Stimulated activated effector memory CD8-positive, alpha-beta T cell treated with anti-CD3 and anti-CD28 coated beads, Interleukin-12 subunit alpha, Interleukin-12 subunit beta, amount 100 ng/mL, for 72 hours (primary cell): ENCODE measurements around the gene CLCNKB.

Experiments
- ATAC-seq: fragments of 150-1000 bp; cut with Tn5 transposase; 2 replicates; pipeline ENCODE4 v1.10.0; 2021
- DNase-seq, 2 donors: peaks; one replicate each; pipeline ENCODE4 v3.0.0; 2021 to 2022; ENCODE audit warnings: low spot score in 2 of 2
- H3K27ac Mint-ChIP-seq: one replicate; pipeline ENCODE4 v1.8.0; 2022; ENCODE audit warnings: mild to moderate bottlenecking, mixed read lengths
- H3K36me3 Mint-ChIP-seq: one replicate; pipeline ENCODE4 v1.8.0; 2022; ENCODE audit warnings: mild to moderate bottlenecking, mixed read lengths
- H3K4me1 Mint-ChIP-seq: one replicate; pipeline ENCODE4 v1.8.0; 2022; ENCODE audit warnings: mixed read lengths
- H3K4me3 Mint-ChIP-seq: one replicate; pipeline ENCODE4 v1.8.0; 2022; ENCODE audit warnings: mild to moderate bottlenecking, mixed read lengths
- H3K9me3 Mint-ChIP-seq: one replicate; pipeline ENCODE4 v1.8.0; 2022; ENCODE audit warnings: mixed read lengths

The CLCNKB gene

GRCh38 chr1:16070640-16071355, 27.2 kb downstream of the CLCNKB start:
- H3K4me3 Mint-ChIP-seq, result no peak overlapping the region
- H3K27ac Mint-ChIP-seq, result no peak overlapping the region
- no peaks in the 10 kb centered on the region for H3K36me3 Mint-ChIP-seq
- H3K4me1 Mint-ChIP-seq, result peaks cover 25% of the 10 kb centered on the region
- no peaks in the 10 kb centered on the region for H3K9me3 Mint-ChIP-seq
- ATAC-seq (no peak), DNase-seq (no peak)

DNA sequence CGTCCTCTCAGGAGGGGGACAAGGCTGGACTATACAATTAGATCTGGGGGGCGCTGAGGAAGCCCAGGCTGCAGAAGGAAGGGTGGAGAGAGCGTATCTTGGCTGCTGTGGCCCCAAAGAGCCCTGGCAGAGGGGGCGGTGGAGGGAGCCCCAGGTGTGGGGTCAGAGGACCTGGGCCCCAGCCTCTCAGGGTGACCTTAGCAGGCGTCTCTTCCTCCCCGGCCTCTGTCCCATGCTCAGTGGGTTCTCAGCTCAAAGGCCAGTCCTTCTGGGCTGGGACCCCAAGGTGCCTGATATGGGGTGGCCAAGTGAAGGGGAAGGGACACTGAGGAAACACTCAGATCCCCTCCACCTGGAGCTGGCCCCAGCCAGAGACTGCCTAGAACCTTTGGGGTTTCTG, 28.0 kb downstream of the CLCNKB start:
- Mint-ChIP-seq H3K4me1 (peaks cover 25% of the 10 kb centered on the region), H3K9me3 (no peaks in the 10 kb centered on the region), H3K4me3 (no peak overlapping the region), H3K36me3 (no peaks in the 10 kb centered on the region), H3K27ac (no peak overlapping the region)
- no peak for DNase-seq
- ATAC-seq, result no peak

DNA sequence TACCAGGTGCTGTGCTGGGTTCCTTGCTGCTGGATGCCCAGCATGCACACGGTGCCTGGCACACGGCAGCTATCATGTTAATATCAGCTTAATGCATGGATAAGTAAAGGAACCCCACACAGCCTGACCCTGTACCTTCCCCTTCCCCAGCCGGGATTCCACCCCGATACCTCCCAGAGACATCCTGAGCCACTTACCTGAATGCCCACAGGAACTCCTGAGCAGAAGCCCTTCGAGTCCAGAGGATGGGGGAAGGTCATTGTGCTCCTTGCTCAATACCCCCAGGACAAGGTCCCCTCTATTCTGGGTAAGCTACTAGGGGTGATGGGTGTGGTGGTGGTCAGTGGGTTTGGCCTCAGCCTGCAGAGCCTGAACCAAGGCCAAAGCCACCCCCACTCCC, 28.5 kb downstream of the CLCNKB start:
- H3K4me1 Mint-ChIP-seq, result peaks cover 25% of the 10 kb centered on the region
- no peaks in the 10 kb centered on the region for H3K9me3 Mint-ChIP-seq
- peak overlapping the region; percentile 10 for H3K4me3 Mint-ChIP-seq
- ATAC-seq, result no peak
- no peak for DNase-seq
- H3K36me3 Mint-ChIP-seq, result no peaks in the 10 kb centered on the region
- no peak overlapping the region for H3K27ac Mint-ChIP-seq

DNA sequence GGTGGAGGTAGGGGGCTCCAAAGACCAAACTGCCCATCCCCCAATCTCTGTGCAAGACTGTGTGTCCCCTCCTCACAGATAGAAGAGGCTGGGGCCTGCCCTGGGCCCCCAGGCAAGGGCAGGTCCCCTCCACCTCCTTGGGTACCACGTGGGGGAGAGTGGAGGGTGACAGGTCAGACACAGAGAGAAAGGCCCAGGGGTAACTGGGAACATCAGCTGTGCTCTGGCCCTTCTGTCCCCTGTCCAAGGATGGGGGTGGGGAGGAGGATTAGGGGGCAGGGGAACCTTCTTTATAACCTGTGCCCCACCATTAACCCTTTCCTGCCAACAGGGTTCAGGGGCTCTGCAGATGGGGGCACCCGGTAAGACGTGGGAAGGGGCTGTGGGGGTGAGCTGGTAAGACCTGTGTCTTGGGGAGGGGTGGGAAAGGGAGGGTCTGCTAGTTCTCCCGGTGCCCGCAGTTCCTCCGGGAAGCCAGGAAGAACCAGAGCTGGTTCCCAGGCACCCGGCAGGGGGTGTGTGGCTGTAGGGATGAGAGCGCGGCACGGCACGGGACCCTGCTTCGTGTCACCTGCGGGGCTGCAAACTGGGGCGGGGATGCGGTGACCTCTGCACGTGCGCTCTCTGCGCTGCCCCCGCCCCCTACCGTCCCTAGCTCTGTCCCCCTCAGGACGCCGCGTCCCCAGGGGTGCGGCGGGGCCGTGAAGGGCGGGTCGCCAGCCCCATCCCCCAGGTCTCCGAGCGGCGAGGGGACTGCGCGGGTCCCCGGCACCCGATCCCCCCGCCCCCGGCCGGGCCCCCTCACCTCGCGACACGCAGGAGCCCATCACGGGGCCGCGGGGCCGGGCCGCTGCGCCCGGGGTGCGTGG, 29.3 kb downstream of the CLCNKB start:
- peak; percentile 6 for ATAC-seq
- Mint-ChIP-seq H3K27ac (no peak overlapping the region), H3K4me3 (peak overlapping the region; percentile 10), H3K9me3 (no peaks in the 10 kb centered on the region), H3K36me3 (no peaks in the 10 kb centered on the region), H3K4me1 (peaks cover 25% of the 10 kb centered on the region)
- DNase-seq, result no peak

DNA sequence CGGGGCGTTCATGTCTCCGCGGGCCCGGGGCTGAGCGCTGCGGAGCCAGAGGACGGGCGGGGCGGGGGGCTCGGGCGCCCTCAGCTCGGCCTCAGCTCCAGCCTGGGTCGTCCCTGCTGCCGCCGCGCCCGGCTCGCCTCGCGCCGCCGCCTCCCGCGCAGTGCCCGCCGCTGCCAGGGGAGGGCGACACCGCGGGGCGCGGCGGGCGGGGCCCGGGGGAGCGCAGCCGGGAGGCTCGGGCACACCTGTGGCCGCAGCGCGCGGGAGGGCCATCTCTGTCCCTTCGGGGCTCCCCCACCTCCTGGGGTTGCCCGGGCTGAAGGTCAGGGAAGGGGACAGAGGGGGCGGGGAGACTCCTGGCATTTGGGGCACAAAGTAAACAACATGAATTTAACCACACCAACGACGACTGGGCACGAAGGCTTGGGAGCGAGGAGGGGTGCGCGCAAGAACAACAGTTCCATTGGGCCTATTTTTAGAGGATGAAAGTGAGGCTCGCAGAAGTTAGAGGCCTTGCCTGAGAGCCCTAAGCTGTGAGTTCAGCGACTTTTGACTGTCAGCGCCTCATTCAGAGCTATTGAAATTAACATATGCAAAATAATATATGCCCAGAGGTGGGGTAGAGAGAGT, 30.0 kb downstream of the CLCNKB start, which contains the start of gene FAM131C:
TSS of gene FAM131C (minus strand) at position 162 of the 630 bp plus-strand sequence. CDS start 209 bp downstream, outside the sequence.
- Mint-ChIP-seq H3K36me3 (no peaks in the 10 kb centered on the region), H3K9me3 (no peaks in the 10 kb centered on the region), H3K4me1 (peaks cover 25% of the 10 kb centered on the region), H3K27ac (no peak within 1 kb of the TSS), H3K4me3 (peak within 1 kb of the TSS; percentile 53)
- ATAC-seq (peak; percentile 76), DNase-seq (peak; percentile 44 to 64)

DNA sequence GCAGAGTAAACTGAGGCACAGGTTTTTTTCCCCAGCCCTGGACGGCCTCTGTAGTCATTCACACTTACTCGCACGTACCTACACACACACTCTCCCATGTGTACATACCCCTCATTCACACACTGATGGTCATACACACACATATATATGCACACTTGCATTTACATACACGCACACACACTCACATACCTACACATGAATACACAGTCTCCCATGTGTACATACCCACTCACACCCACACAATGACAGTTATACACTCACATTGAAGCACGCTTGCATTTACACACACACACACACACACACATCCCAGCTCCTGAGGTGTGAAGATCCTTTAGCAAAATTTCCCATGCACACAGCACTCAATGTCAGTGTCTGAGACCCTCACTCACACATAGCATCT, 30.6 kb downstream of the CLCNKB start:
- no peak for DNase-seq
- Mint-ChIP-seq H3K36me3 (no peaks in the 10 kb centered on the region), H3K9me3 (no peaks in the 10 kb centered on the region), H3K4me3 (peak overlapping the region; percentile 53), H3K4me1 (peaks cover 31% of the 10 kb centered on the region), H3K27ac (no peak overlapping the region)
- ATAC-seq, result no peak

DNA sequence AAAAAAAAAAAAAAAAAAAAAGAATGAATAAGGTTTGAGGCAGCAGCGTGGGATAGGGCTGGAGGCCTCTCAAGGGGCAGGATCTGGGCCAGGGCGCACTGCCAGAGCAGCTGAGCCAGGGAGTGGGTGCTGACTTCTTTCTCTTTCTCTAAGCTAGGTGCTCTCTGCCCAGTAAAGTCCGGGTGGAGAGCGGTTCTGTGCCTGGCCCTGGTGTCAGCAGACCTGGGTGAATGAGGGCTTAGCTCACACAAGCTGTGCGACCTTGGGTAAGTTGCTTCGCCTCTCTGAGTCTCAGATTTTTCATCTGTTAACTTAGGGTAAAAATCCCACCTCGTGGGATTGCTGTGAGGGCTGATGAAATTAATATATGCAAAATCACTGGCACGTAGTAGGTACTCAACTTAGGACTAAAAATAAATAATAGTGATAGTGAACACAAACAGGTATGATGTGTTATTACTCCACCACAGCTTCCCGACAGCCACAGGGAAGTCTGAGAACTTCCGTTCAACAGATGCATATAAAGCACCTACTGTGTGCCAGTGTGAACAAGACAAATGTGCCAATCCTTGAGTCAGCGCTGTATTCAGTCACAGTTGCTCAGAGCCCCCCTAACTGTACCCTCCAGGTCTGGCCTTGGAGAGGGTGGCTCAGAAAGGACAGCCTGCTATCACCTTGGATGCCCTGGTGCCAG, 31.9 kb downstream of the CLCNKB start:
- H3K4me1 Mint-ChIP-seq, result peaks cover 26% of the 10 kb centered on the region
- H3K4me3 Mint-ChIP-seq, result no peak overlapping the region
- no peaks in the 10 kb centered on the region for H3K9me3 Mint-ChIP-seq
- DNase-seq, result no peak
- H3K36me3 Mint-ChIP-seq, result no peaks in the 10 kb centered on the region
- H3K27ac Mint-ChIP-seq, result no peak overlapping the region
- no peak for ATAC-seq

DNA sequence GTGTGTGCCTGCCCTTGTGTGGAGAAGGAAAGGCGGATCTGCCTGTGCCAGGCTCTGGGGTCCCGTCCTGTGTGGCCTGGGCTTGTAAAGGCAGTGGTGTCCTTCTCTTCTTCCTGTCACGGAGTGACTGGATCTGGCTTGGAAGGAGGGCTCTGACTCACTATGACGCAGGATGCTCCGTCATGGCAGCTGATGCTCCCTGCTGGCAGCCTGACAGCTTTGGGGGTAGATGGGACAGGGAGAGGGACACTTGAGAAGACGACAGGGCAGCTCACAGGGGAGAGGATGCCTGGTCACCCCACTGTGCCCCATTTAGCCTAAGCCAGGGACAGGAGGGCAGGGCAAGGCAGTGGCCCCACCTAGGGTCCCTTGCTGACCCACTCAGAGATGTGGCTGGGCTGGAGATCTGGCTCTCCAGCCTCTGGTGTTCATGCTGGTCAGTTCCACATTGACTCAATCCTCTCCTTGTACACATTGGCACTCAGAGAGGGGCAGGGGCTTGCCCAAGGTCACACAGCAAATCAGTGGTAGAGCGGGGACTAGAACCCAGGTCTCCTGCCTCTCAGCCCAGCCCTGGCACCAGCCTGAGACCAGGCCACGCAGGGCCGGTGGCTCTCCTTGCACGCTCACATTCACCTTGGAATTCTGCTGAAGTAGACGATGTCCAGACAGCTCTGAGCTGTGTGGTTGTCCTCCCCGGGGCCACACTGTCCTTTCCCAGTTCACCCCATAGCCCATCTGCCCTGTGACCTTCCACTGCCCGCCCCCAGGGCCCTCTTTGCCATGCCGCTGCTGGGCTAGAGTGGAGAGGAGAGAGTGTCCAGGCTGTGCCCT, 32.7 kb downstream of the CLCNKB start:
- no peaks in the 10 kb centered on the region for H3K9me3 Mint-ChIP-seq
- no peak overlapping the region for H3K27ac Mint-ChIP-seq
- DNase-seq, result no peak
- ATAC-seq, result no peak
- peaks cover 20% of the 10 kb centered on the region for H3K4me1 Mint-ChIP-seq
- H3K36me3 Mint-ChIP-seq, result no peaks in the 10 kb centered on the region
- H3K4me3 Mint-ChIP-seq, result no peak overlapping the region

DNA sequence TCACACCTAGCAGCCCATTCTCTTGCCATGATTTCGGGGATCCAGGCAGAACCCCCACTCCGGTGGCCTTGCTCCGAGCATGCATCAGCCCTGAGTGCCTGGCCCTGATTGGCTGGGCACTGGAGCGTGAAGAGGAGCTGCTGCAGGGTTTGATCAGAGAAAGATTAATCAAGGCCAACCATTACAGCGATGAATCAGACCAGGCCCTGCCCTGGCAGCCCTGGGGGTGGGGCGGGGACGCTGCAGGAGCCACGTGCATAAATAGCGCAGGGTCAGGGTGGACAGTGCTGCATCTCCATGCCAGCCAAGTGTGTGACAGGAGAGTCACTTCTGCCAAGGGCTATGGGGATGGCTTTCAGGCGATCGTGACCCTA, 33.3 kb downstream of the CLCNKB start:
- no peaks in the 10 kb centered on the region for H3K9me3 Mint-ChIP-seq
- no peak for DNase-seq
- no peaks in the 10 kb centered on the region for H3K36me3 Mint-ChIP-seq
- peaks cover 20% of the 10 kb centered on the region for H3K4me1 Mint-ChIP-seq
- no peak overlapping the region for H3K27ac Mint-ChIP-seq
- no peak overlapping the region for H3K4me3 Mint-ChIP-seq
- no peak for ATAC-seq

DNA sequence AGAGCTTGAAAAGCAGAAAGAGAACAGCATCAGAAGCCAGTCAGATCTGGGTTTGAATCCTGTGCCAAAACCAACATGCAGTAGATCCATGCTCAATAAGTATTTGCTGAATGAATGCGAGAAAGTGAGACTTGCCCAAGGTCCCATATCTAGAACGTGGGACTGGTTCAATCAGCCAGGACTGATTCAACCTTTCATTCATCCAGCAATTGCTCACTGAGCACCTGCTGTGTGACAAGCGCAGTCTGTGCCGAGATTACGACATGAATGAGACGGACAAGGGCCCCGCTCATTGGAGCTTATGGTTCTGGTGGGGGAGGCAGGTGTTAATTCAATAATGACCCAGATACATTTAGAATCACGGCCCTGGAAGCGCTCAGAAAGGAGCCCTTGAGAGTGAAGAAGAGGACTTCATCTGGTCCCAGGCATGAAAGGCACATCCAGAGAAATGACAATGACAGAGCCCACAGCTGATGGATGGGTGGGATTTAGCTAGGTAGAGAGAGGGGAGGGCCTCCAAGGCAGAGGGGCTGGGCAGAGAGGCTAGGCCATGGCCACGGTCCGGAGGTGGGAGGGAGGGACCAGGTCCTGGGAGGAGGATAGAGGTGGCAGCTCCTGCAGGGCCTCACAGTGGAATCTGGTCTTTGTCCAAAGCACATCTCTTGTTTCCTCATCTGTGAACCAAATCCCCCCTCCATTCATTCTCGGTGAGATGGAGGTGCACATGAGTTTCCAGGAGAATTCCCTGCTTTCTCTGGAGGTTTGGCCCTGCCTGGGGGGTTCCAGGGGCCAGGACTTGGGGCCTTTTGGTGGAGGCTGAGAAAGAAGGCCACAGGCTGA, 34.0 kb downstream of the CLCNKB start:
- Mint-ChIP-seq H3K27ac (no peak overlapping the region), H3K9me3 (no peaks in the 10 kb centered on the region), H3K4me1 (peaks cover 25% of the 10 kb centered on the region), H3K36me3 (no peaks in the 10 kb centered on the region), H3K4me3 (no peak overlapping the region)
- ATAC-seq, result no peak
- no peak for DNase-seq

DNA sequence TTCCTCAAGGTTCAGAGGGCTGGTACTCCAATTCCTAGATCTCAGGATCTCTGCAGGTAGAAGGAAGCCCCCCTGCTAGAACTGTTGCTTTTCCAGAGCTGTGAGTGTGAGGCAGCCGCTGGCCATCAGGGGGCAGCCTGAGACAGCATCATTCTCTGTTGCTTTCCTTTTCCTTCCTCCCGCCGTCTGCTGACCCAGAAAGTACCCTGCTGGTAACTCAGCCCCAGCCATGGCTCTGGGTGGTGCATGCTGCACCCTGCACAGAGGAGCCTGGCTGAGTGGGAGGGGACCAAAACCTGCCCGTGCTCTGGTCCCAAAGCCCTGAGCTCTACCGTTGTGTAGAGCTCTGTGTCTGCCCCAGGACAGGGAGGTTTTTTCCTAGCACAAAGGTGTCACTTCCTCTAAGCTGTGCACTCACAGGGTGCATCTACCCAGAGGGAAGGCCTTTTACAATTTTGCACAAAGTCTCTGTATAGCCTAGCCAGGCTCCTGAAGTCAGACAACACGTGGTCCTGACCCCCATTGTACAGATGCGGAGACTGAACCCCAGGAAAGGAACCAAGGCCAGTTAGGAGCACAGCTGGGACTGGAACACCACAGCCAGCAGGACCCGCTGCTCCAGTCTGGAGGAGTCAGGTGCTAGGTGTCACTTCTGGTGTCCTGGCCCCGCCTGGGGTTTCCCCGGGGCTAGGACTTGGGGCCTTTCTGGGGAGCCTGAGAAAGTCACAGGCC, 35.5 kb downstream of the CLCNKB start:
- Mint-ChIP-seq H3K36me3 (no peaks in the 10 kb centered on the region), H3K27ac (peak overlapping the region; percentile 71), H3K4me3 (peak overlapping the region; percentile 74), H3K9me3 (no peaks in the 10 kb centered on the region), H3K4me1 (peaks cover 20% of the 10 kb centered on the region)
- ATAC-seq (peak; percentile 80), DNase-seq (peak; percentile 58 to 90)

DNA sequence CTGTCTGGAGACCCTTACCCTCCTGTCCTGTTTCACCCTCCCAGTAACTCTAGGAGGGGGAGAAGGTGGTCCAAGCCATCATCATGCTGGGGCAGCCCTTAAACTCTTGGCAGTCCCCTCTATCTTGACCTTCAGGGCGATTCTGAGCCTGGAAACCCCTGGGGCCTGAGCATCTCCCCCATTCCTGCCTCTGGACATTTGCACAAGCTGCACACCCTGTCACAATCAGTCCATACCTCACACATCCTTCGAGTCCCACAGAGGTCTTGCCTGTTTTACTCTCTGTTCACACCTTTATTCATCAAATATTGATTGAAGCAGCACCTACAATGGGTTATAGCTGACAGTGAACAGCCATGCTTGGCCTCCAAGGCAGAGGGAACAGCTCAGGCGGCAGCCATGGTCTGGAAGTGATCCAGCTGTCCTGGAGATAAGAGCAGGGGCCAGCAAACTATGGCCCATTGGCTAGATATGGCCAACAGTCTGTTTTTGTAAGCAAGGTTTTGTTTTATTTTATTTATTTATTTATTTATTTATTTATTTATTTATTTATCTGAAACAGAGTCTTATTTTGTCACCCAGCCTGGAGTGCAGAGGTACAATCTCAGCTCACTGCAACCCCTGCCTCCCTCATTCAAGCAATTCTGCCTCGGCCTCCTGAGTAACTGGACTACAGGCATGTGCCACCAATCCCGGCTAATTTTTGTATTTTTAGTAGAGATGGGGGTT, 37.0 kb downstream of the CLCNKB start:
- no peak overlapping the region for H3K27ac Mint-ChIP-seq
- ATAC-seq (no peak), DNase-seq (no peak)
- no peak overlapping the region for H3K4me3 Mint-ChIP-seq
- H3K4me1 Mint-ChIP-seq, result peaks cover 15% of the 10 kb centered on the region
- H3K36me3 Mint-ChIP-seq, result no peaks in the 10 kb centered on the region
- no peaks in the 10 kb centered on the region for H3K9me3 Mint-ChIP-seq

DNA sequence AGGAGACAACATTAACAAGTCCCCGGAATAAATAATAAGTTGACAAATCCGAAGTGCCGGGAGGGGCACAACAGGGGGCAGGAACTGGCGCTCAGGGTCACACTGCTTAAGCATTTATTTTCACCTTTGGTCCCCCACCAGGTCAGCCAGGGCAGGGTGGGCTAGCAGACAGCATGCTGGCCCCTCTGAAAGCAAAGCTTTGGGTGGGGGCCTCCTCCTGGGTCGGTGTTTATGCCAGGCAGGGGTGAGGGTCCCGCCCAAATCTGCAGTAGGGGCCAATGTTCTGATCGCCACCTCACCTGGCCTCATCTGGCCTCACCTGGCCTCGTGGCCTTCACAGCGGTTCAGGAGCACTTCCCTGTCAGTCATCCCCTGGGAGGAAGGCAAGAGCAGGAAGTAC, 38.1 kb downstream of the CLCNKB start:
- peaks cover 15% of the 10 kb centered on the region for H3K4me1 Mint-ChIP-seq
- ATAC-seq, result no peak

More for the DNA sequence above, 38.1 kb downstream of the CLCNKB start:
- Mint-ChIP-seq H3K36me3 (no peaks in the 10 kb centered on the region), H3K9me3 (no peaks in the 10 kb centered on the region), H3K4me3 (no peak overlapping the region), H3K27ac (no peak overlapping the region)
- no peak for DNase-seq
